Activated T-cell treated with anti-CD3 and anti-CD28 coated beads, Interleukin-2, amount 50 U/mL, for 24 hours (primary cell): ENCODE results near the gene SLC35F1.

Experiments
- DNase-seq: peaks from one replicate; pipeline ENCODE4 v3.0.0-alpha.2; 2020
- H3K27ac Mint-ChIP-seq: 2 replicates; pipeline ENCODE4 v1.8.0; 2020; ENCODE audit warnings: mild to moderate bottlenecking, mixed read lengths
- H3K27me3 Mint-ChIP-seq: 2 replicates; pipeline ENCODE4 v1.8.0; 2020; ENCODE audit warnings: mixed read lengths
- H3K36me3 Mint-ChIP-seq: 2 replicates; pipeline ENCODE4 v1.8.0; 2020; ENCODE audit warnings: low read depth, mixed read lengths
- H3K4me1 Mint-ChIP-seq: 2 replicates; pipeline ENCODE4 v1.8.0; 2020; ENCODE audit warnings: low read depth, mixed read lengths
- H3K4me3 Mint-ChIP-seq: 2 replicates; pipeline ENCODE4 v1.8.0; 2020; ENCODE audit warnings: mild to moderate bottlenecking, moderate library complexity, mixed read lengths
- H3K9me3 Mint-ChIP-seq: 2 replicates; pipeline ENCODE4 v1.8.0; 2020; ENCODE audit warnings: mixed read lengths

SLC35F1 gene

GRCh38 chr6:118197539-118197938, 290.5 kb downstream of the SLC35F1 start:
- H3K27ac Mint-ChIP-seq = no peak overlapping the region
- no peaks in the 10 kb centered on the region for H3K9me3 Mint-ChIP-seq
- H3K36me3 Mint-ChIP-seq = no peaks in the 10 kb centered on the region
- no peak overlapping the region for H3K4me3 Mint-ChIP-seq
- no peak for DNase-seq
- no peaks in the 10 kb centered on the region for H3K27me3 Mint-ChIP-seq
- no peaks in the 10 kb centered on the region for H3K4me1 Mint-ChIP-seq

GRCh38 chr6:118198746-118199145, 291.7 kb downstream of the SLC35F1 start:
- H3K9me3 Mint-ChIP-seq = no peaks in the 10 kb centered on the region
- DNase-seq = no peak
- no peaks in the 10 kb centered on the region for H3K27me3 Mint-ChIP-seq
- H3K27ac Mint-ChIP-seq = no peak overlapping the region
- H3K4me1 Mint-ChIP-seq = no peaks in the 10 kb centered on the region
- H3K4me3 Mint-ChIP-seq = no peak overlapping the region
- H3K36me3 Mint-ChIP-seq = no peaks in the 10 kb centered on the region

- H3K4me3 Mint-ChIP-seq = no peak overlapping the region
- no peaks in the 10 kb centered on the region for H3K9me3 Mint-ChIP-seq
- H3K27me3 Mint-ChIP-seq = no peaks in the 10 kb centered on the region
- no peaks in the 10 kb centered on the region for H3K4me1 Mint-ChIP-seq
- H3K36me3 Mint-ChIP-seq = no peaks in the 10 kb centered on the region
- DNase-seq = no peak
- no peak overlapping the region for H3K27ac Mint-ChIP-seq
Measured at GRCh38 chr6:118200160-118200559, 293.1 kb downstream of the SLC35F1 start.

- no peak for DNase-seq
- H3K9me3 Mint-ChIP-seq = no peaks in the 10 kb centered on the region
- no peak overlapping the region for H3K27ac Mint-ChIP-seq
- no peaks in the 10 kb centered on the region for H3K36me3 Mint-ChIP-seq
- H3K4me1 Mint-ChIP-seq = no peaks in the 10 kb centered on the region
- no peak overlapping the region for H3K4me3 Mint-ChIP-seq
- H3K27me3 Mint-ChIP-seq = no peaks in the 10 kb centered on the region
Measured at GRCh38 chr6:118202517-118202916, 295.5 kb downstream of the SLC35F1 start.

- Mint-ChIP-seq H3K27me3 (no peaks in the 10 kb centered on the region), H3K9me3 (no peaks in the 10 kb centered on the region), H3K27ac (no peak overlapping the region), H3K4me3 (no peak overlapping the region), H3K4me1 (no peaks in the 10 kb centered on the region), H3K36me3 (no peaks in the 10 kb centered on the region)
- DNase-seq = no peak
Measured at GRCh38 chr6:118203545-118203944, 296.5 kb downstream of the SLC35F1 start.

GRCh38 chr6:118206221-118206620, 299.2 kb downstream of the SLC35F1 start:
- no peak for DNase-seq
- Mint-ChIP-seq H3K4me3 (no peak overlapping the region), H3K36me3 (no peaks in the 10 kb centered on the region), H3K4me1 (no peaks in the 10 kb centered on the region), H3K27ac (no peak overlapping the region), H3K27me3 (no peaks in the 10 kb centered on the region), H3K9me3 (no peaks in the 10 kb centered on the region)

GRCh38 chr6:118207947-118208346, 300.9 kb downstream of the SLC35F1 start:
- Mint-ChIP-seq H3K4me3 (no peak overlapping the region), H3K4me1 (no peaks in the 10 kb centered on the region), H3K27ac (no peak overlapping the region), H3K27me3 (no peaks in the 10 kb centered on the region), H3K36me3 (no peaks in the 10 kb centered on the region), H3K9me3 (no peaks in the 10 kb centered on the region)
- no peak for DNase-seq

GRCh38 chr6:118212451-118213173, 305.5 kb downstream of the SLC35F1 start:
- H3K27ac Mint-ChIP-seq = no peak overlapping the region

GRCh38 chr6:118215269-118215668, 308.2 kb downstream of the SLC35F1 start:
- Mint-ChIP-seq H3K36me3 (no peaks in the 10 kb centered on the region), H3K9me3 (no peaks in the 10 kb centered on the region), H3K4me3 (no peak overlapping the region), H3K4me1 (no peaks in the 10 kb centered on the region), H3K27ac (no peak overlapping the region), H3K27me3 (no peaks in the 10 kb centered on the region)
- DNase-seq = no peak

More at GRCh38 chr6:118212451-118213173, 305.5 kb downstream of the SLC35F1 start:
- H3K9me3 Mint-ChIP-seq = no peaks in the 10 kb centered on the region
- DNase-seq = no peak
- no peaks in the 10 kb centered on the region for H3K27me3 Mint-ChIP-seq
- H3K4me1 Mint-ChIP-seq = no peaks in the 10 kb centered on the region
- H3K4me3 Mint-ChIP-seq = no peak overlapping the region
- no peaks in the 10 kb centered on the region for H3K36me3 Mint-ChIP-seq

GRCh38 chr6:118216751-118217150, 309.7 kb downstream of the SLC35F1 start:
- H3K27ac Mint-ChIP-seq = no peak overlapping the region
- no peaks in the 10 kb centered on the region for H3K4me1 Mint-ChIP-seq
- no peaks in the 10 kb centered on the region for H3K27me3 Mint-ChIP-seq
- H3K9me3 Mint-ChIP-seq = no peaks in the 10 kb centered on the region
- DNase-seq = no peak
- H3K36me3 Mint-ChIP-seq = no peaks in the 10 kb centered on the region
- H3K4me3 Mint-ChIP-seq = no peak overlapping the region

GRCh38 chr6:118218156-118218555, 311.1 kb downstream of the SLC35F1 start:
- no peaks in the 10 kb centered on the region for H3K27me3 Mint-ChIP-seq

GRCh38 chr6:118220429-118221128, 313.5 kb downstream of the SLC35F1 start:
- no peak for DNase-seq
- Mint-ChIP-seq H3K27me3 (peaks cover 10% of the 10 kb centered on the region), H3K4me3 (no peak overlapping the region), H3K9me3 (no peaks in the 10 kb centered on the region), H3K27ac (no peak overlapping the region), H3K4me1 (no peaks in the 10 kb centered on the region), H3K36me3 (no peaks in the 10 kb centered on the region)

More at GRCh38 chr6:118218156-118218555, 311.1 kb downstream of the SLC35F1 start:
- no peaks in the 10 kb centered on the region for H3K36me3 Mint-ChIP-seq
- H3K27ac Mint-ChIP-seq = no peak overlapping the region
- no peak for DNase-seq
- H3K4me1 Mint-ChIP-seq = no peaks in the 10 kb centered on the region
- H3K9me3 Mint-ChIP-seq = no peaks in the 10 kb centered on the region
- H3K4me3 Mint-ChIP-seq = no peak overlapping the region

GRCh38 chr6:118223316-118223715, 316.3 kb downstream of the SLC35F1 start:
- DNase-seq = no peak
- H3K9me3 Mint-ChIP-seq = no peaks in the 10 kb centered on the region

GRCh38 chr6:118228886-118229285, 321.8 kb downstream of the SLC35F1 start:
- H3K4me1 Mint-ChIP-seq = no peaks in the 10 kb centered on the region
- no peaks in the 10 kb centered on the region for H3K9me3 Mint-ChIP-seq
- H3K4me3 Mint-ChIP-seq = no peak overlapping the region
- H3K36me3 Mint-ChIP-seq = no peaks in the 10 kb centered on the region
- H3K27me3 Mint-ChIP-seq = peaks cover 24% of the 10 kb centered on the region
- no peak overlapping the region for H3K27ac Mint-ChIP-seq
- no peak for DNase-seq

More at GRCh38 chr6:118223316-118223715, 316.3 kb downstream of the SLC35F1 start:
- no peak overlapping the region for H3K27ac Mint-ChIP-seq
- peaks cover 16% of the 10 kb centered on the region for H3K27me3 Mint-ChIP-seq
- H3K4me3 Mint-ChIP-seq = no peak overlapping the region
- H3K4me1 Mint-ChIP-seq = no peaks in the 10 kb centered on the region
- H3K36me3 Mint-ChIP-seq = no peaks in the 10 kb centered on the region

GRCh38 chr6:118240878-118241528, 333.9 kb downstream of the SLC35F1 start:
- no peaks in the 10 kb centered on the region for H3K9me3 Mint-ChIP-seq
- no peak for DNase-seq
- no peak overlapping the region for H3K27ac Mint-ChIP-seq
- no peaks in the 10 kb centered on the region for H3K36me3 Mint-ChIP-seq
- peaks cover 46% of the 10 kb centered on the region for H3K27me3 Mint-ChIP-seq
- no peak overlapping the region for H3K4me3 Mint-ChIP-seq
- H3K4me1 Mint-ChIP-seq = no peaks in the 10 kb centered on the region
